Endodermal cell (in vitro differentiated cells): ENCODE data around the gene PI16. TPM values are rescaled to one million over a fixed set of nuclear protein-coding genes. Genes with fewer than 3 reads are reported as not detected.

Experiments used
- DNase-seq: peaks from one replicate; pipeline ENCODE4 v3.0.0-alpha.2; 2017
- H3K27ac ChIP-seq: 2 replicates; pipeline ENCODE4 v1.5.1; 2013; ENCODE audit warnings: mild to moderate bottlenecking, low read depth, low read length, moderate library complexity
- H3K27me3 ChIP-seq: 2 replicates; pipeline ENCODE4 v1.6.1; 2013; ENCODE audit warnings: mild to moderate bottlenecking, low read length, moderate library complexity; ENCODE audit not compliant: insufficient read depth, control insufficient read depth, poor library complexity, severe bottlenecking
- H3K36me3 ChIP-seq: 2 replicates; pipeline ENCODE4 v1.7.0; 2013; ENCODE audit warnings: mild to moderate bottlenecking, low read length, moderate library complexity; ENCODE audit not compliant: control insufficient read depth, insufficient read depth
- H3K4me1 ChIP-seq: one replicate; pipeline ENCODE4 v1.7.0; 2013; ENCODE audit warnings: low read length; ENCODE audit not compliant: control insufficient read depth, insufficient read depth
- H3K4me3 ChIP-seq: 2 replicates; pipeline ENCODE4 v1.5.1; 2013; ENCODE audit warnings: mild to moderate bottlenecking, low read length, moderate library complexity
- H3K9ac ChIP-seq: 2 replicates; pipeline ENCODE4 v1.6.1; 2013; ENCODE audit warnings: mild to moderate bottlenecking, low read length, moderate library complexity; ENCODE audit not compliant: poor library complexity, severe bottlenecking; ENCODE audit errors: extremely low read depth
- H3K9me3 ChIP-seq: 2 replicates; pipeline ENCODE4 v1.6.1; 2013; ENCODE audit warnings: mild to moderate bottlenecking, low read length, moderate library complexity; ENCODE audit not compliant: control insufficient read depth
- H3K27ac Mint-ChIP-seq: 2 replicates; pipeline ENCODE4 v1.8.0; 2020; ENCODE audit warnings: mixed read lengths
- H3K27me3 Mint-ChIP-seq: 2 replicates; pipeline ENCODE4 v1.8.0; 2021; ENCODE audit warnings: mild to moderate bottlenecking, mixed read lengths; ENCODE audit not compliant: insufficient read depth
- H3K36me3 Mint-ChIP-seq: 2 replicates; pipeline ENCODE4 v1.8.0; 2020; ENCODE audit warnings: low read depth, mixed read lengths
- H3K4me1 Mint-ChIP-seq: 2 replicates; pipeline ENCODE4 v1.8.0; 2020; ENCODE audit warnings: mixed read lengths
- H3K4me3 Mint-ChIP-seq: 2 replicates; pipeline ENCODE4 v1.8.0; 2020; ENCODE audit warnings: mild to moderate bottlenecking, moderate library complexity, mixed read lengths
- H3K9me3 Mint-ChIP-seq: 2 replicates; pipeline ENCODE4 v1.8.0; 2020; ENCODE audit warnings: mild to moderate bottlenecking, mixed read lengths
- WGBS, 2 experiments: methylation state at CpG; one replicate each; pipeline versions ENCODE4 v1.1.5 to v1.1.7; 2013; ENCODE audit warnings: missing lambda C conversion rate in 2 of 2, mixed read lengths in 1 of 2; ENCODE audit not compliant: insufficient coverage in 1 of 2, insufficient read length in 1 of 2; 5-methylcytosine and 5-hydroxymethylcytosine counted together
- total RNA-seq, 2 donors: library from RNA; stranded (reverse); fragmentation: NEBNext Ultra II Directional in 1 of 2; extraction: Animal tissue kit (Norgen Biotek cat#: 25700) in 1 of 2; gene quantifications; 2 replicates in 1 of 2; 3 replicates in 1 of 2; pipeline ENCODE4 v1.2.1, GENCODE V29; 2021
- TF ChIP-seq, protein P1 (sequence below): fragments of 200-600 bp; sonication (generic); conservative IDR thresholded peaks from 2 replicates; pipeline ENCODE4 v1.5.0; 2021; ENCODE audit warnings: antibody characterized with exemption, mild to moderate bottlenecking

PI16 gene
- total RNA-seq, 2 donors from 2014 or later: not detected

DNA sequence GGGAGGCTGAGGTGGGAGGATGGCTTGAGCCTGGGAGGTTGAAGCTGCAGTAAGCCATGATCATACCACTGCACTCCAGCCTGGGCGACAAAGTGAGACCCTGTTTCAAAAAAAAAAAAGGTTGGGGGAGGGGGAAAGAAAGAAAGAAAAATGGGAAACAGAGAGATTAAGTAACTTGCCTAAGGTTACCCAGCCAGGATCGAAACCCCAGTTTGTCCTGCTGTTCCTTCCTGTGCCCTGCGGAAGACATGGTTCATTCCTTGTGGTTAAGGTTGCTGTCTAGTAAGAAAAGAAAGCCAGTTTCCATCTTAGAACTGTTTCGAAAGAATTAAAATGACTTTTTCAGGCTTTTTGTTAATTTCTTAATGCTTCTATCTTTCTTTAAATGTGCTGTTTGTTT lies 38.9 kb upstream of the PI16 start:
- H3K27ac Mint-ChIP-seq: no peak overlapping the region

DNA sequence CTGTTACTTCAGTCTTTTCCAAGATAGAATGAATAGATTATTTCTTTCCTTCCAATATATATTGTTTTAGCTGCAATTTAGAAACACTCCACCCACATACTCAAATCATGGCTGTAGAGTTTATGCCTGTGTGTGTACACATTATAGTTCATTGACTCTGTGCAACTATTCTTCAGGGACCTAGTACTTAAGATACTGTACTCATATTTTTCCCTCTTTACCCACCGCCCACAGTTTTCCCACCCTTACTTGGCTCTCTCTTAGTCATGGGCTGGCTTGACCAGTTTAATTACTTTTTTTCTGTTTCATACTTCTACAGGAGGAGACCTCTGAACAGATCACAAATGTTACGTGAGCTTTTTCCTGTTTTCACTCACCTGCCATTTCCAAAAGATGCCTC lies 38.4 kb upstream of the PI16 start:
- Histone ChIP-seq H3K4me1 (no peaks in the 10 kb centered on the region), H3K9ac (no peak overlapping the region), H3K36me3 (no peaks in the 10 kb centered on the region), H3K27me3 (no peaks in the 10 kb centered on the region), H3K27ac (no peak overlapping the region), H3K9me3 (no peaks in the 10 kb centered on the region), H3K4me3 (no peak overlapping the region)
- TF ChIP-seq, protein P1, sequence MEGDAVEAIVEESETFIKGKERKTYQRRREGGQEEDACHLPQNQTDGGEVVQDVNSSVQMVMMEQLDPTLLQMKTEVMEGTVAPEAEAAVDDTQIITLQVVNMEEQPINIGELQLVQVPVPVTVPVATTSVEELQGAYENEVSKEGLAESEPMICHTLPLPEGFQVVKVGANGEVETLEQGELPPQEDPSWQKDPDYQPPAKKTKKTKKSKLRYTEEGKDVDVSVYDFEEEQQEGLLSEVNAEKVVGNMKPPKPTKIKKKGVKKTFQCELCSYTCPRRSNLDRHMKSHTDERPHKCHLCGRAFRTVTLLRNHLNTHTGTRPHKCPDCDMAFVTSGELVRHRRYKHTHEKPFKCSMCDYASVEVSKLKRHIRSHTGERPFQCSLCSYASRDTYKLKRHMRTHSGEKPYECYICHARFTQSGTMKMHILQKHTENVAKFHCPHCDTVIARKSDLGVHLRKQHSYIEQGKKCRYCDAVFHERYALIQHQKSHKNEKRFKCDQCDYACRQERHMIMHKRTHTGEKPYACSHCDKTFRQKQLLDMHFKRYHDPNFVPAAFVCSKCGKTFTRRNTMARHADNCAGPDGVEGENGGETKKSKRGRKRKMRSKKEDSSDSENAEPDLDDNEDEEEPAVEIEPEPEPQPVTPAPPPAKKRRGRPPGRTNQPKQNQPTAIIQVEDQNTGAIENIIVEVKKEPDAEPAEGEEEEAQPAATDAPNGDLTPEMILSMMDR: no peak
- no peak for DNase-seq
- WGBS, 2 experiments: 75 to 97% methylated on average over 1 to 2 of the region's 2 CpGs
- no peaks in the 10 kb centered on the region for H3K9me3 Mint-ChIP-seq
- H3K4me3 Mint-ChIP-seq: no peak overlapping the region
- peaks cover 2% of the 10 kb centered on the region for H3K4me1 Mint-ChIP-seq
- H3K27ac Mint-ChIP-seq: no peak overlapping the region
- H3K36me3 Mint-ChIP-seq: peaks cover 5% of the 10 kb centered on the region
- no peaks in the 10 kb centered on the region for H3K27me3 Mint-ChIP-seq

More for the DNA sequence above, 38.9 kb upstream of the PI16 start:
- no peaks in the 10 kb centered on the region for H3K36me3 ChIP-seq
- no peaks in the 10 kb centered on the region for H3K4me1 ChIP-seq
- WGBS, 2 experiments: 89 to 100% methylated on average over 3 to 4 of the region's 4 CpGs
- TF ChIP-seq, protein P1: no peak
- H3K27me3 ChIP-seq: no peaks in the 10 kb centered on the region
- H3K27ac ChIP-seq: no peak overlapping the region
- DNase-seq: no peak
- Mint-ChIP-seq H3K4me1 (peaks cover 2% of the 10 kb centered on the region), H3K36me3 (peaks cover 4% of the 10 kb centered on the region), H3K9me3 (no peaks in the 10 kb centered on the region), H3K27me3 (no peaks in the 10 kb centered on the region), H3K4me3 (no peak overlapping the region)
- no peaks in the 10 kb centered on the region for H3K9me3 ChIP-seq
- no peak overlapping the region for H3K9ac ChIP-seq
- no peak overlapping the region for H3K4me3 ChIP-seq

DNA sequence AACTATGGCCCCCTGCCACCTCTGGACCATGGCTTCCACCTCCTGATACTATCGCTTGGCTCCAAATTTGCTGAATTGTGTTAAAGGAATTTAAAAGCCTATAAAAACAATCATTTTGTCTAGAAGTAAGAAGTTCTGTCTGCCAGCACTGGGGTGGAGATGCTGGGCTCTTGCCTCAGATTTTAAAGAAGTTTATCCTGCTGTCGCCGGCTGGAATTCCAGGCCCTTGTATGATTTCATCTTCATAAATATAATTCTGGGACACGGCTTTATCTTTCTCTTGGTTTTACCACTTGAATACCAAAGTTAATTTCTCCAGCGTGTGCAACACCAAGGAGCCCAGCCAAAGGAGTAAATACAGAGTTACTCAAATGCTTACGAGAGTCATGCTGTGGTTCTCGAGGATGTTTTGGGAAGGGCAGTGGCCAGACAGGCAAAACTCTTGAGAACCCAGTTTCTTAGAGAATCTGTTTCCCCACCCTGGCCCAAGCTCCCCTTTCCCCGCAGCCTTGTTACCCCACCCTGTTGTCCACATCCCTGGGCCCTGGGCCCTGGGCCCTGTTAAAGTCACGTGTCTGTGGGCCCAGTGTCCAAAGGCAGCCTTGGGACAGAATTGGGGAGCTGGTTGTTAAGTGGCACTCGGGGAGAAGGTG lies 36.9 kb upstream of the PI16 start:
- Histone ChIP-seq H3K4me3 (no peak overlapping the region), H3K27me3 (no peaks in the 10 kb centered on the region), H3K9ac (no peak overlapping the region), H3K27ac (no peak overlapping the region), H3K36me3 (no peaks in the 10 kb centered on the region), H3K9me3 (no peaks in the 10 kb centered on the region), H3K4me1 (no peaks in the 10 kb centered on the region)
- peaks cover 2% of the 10 kb centered on the region for H3K4me1 Mint-ChIP-seq
- no peaks in the 10 kb centered on the region for H3K9me3 Mint-ChIP-seq
- no peak overlapping the region for H3K27ac Mint-ChIP-seq
- 94 to 100% methylated on average over 7 to 10 of the region's 10 CpGs for WGBS, 2 experiments
- no peak for DNase-seq
- no peaks in the 10 kb centered on the region for H3K27me3 Mint-ChIP-seq
- H3K36me3 Mint-ChIP-seq: peaks cover 7% of the 10 kb centered on the region
- H3K4me3 Mint-ChIP-seq: no peak overlapping the region
- TF ChIP-seq, protein P1: no peak
